HepG2 (cell line): ENCODE results near the gene DCTN4. TPM values are rescaled to one million over a fixed set of nuclear protein-coding genes. Genes with fewer than 3 reads are reported as not detected.

Source experiments
- AKAP8 ChIP-seq: sonication (generic); formaldehyde crosslinking; IDR thresholded peaks from 2 replicates; pipeline ENCODE4 v1.5.1; 2020; ENCODE audit warnings: mild to moderate bottlenecking, missing genetic modification reagents
- ATF1 ChIP-seq: IDR thresholded peaks from 2 replicates; pipeline ENCODE4 v1.6.1; 2016; ENCODE audit warnings: mild to moderate bottlenecking, control low read depth
- ATRX ChIP-seq: sonication (generic); formaldehyde crosslinking; IDR thresholded peaks from 2 replicates; pipeline ENCODE4 v1.4.0; 2020; ENCODE audit warnings: missing genetic modification reagents, borderline replicate concordance
- CC2D1A ChIP-seq: sonication (generic); formaldehyde crosslinking; IDR thresholded peaks from 2 replicates; pipeline ENCODE4 v1.8.1; 2023; ENCODE audit warnings: mild to moderate bottlenecking, missing genetic modification reagents
- CHD4 ChIP-seq: fragments of 200-600 bp; sonication (generic); IDR thresholded peaks from 2 replicates; pipeline ENCODE4 v1.7.0; 2017; ENCODE audit warnings: mild to moderate bottlenecking, low read length, borderline replicate concordance
- DPF2 ChIP-seq: sonication (generic); formaldehyde crosslinking; IDR thresholded peaks from 2 replicates; pipeline ENCODE4 v1.4.0; 2020; ENCODE audit warnings: mild to moderate bottlenecking, low read depth, missing genetic modification reagents, borderline replicate concordance
- GABPB1 ChIP-seq: IDR thresholded peaks from 2 replicates; pipeline ENCODE4 v1.6.1; 2016; ENCODE audit warnings: mild to moderate bottlenecking, missing genetic modification reagents, moderate library complexity, missing compliant biosample characterization
- GATAD1 ChIP-seq: IDR thresholded peaks from 2 replicates; pipeline ENCODE4 v1.6.1; 2016; ENCODE audit warnings: missing genetic modification reagents, missing compliant biosample characterization
- HDAC2 ChIP-seq: sonication (generic); formaldehyde crosslinking; IDR thresholded peaks from 2 replicates; pipeline ENCODE4 v1.4.0; 2020; ENCODE audit warnings: missing genetic modification reagents
- HNRNPUL1 ChIP-seq: fragments of 200-400 bp; formaldehyde crosslinking; IDR thresholded peaks from 2 replicates; pipeline ENCODE4 v1.6.1; 2017; ENCODE audit warnings: low read depth, mild to moderate bottlenecking, low read length, moderate library complexity
- HOMEZ ChIP-seq: IDR thresholded peaks from 2 replicates; pipeline ENCODE4 v1.6.1; 2016; ENCODE audit warnings: low read depth
- HOXD1 ChIP-seq: sonication (generic); formaldehyde crosslinking; IDR thresholded peaks from 2 replicates; pipeline ENCODE4 v1.5.0; 2020; ENCODE audit warnings: missing genetic modification reagents
- KLF9 ChIP-seq: IDR thresholded peaks from 2 replicates; pipeline ENCODE4 v1.6.1; 2016; ENCODE audit warnings: low read depth
- NFYC ChIP-seq: IDR thresholded peaks from 2 replicates; pipeline ENCODE4 v1.6.1; 2016; ENCODE audit warnings: missing genetic modification reagents, missing compliant biosample characterization
- NR0B2 ChIP-seq: sonication (generic); formaldehyde crosslinking; IDR thresholded peaks from 2 replicates; pipeline ENCODE4 v1.4.0; 2020; ENCODE audit warnings: mild to moderate bottlenecking, missing genetic modification reagents
- RBFOX2 ChIP-seq: fragments of 200-400 bp; formaldehyde crosslinking; IDR thresholded peaks from 2 replicates; pipeline ENCODE4 v1.6.1; 2017; ENCODE audit warnings: low read depth, mild to moderate bottlenecking, low read length
- SIN3A ChIP-seq: IDR thresholded peaks from 2 replicates; pipeline ENCODE4 v1.6.1; 2011; ENCODE audit warnings: low read depth, mild to moderate bottlenecking, control low read depth, low read length, borderline replicate concordance
- SNAI1 ChIP-seq: sonication (generic); formaldehyde crosslinking; IDR thresholded peaks from 2 replicates; pipeline ENCODE4 v1.5.0; 2020; ENCODE audit warnings: mild to moderate bottlenecking, missing genetic modification reagents, borderline replicate concordance
- TFDP1 ChIP-seq: IDR thresholded peaks from 2 replicates; pipeline ENCODE4 v1.6.1; 2016; ENCODE audit warnings: missing compliant biosample characterization, missing genetic modification reagents, borderline replicate concordance
- ZFP41 ChIP-seq: sonication (generic); formaldehyde crosslinking; IDR thresholded peaks from 2 replicates; pipeline ENCODE4 v1.4.0; 2020; ENCODE audit warnings: mild to moderate bottlenecking, missing genetic modification reagents, borderline replicate concordance
- ZNF101 ChIP-seq: sonication (generic); formaldehyde crosslinking; IDR thresholded peaks from 2 replicates; pipeline ENCODE4 v1.4.0; 2020; ENCODE audit warnings: mild to moderate bottlenecking, low read depth, missing genetic modification reagents, borderline replicate concordance
- ZNF160 ChIP-seq: sonication (generic); formaldehyde crosslinking; IDR thresholded peaks from 2 replicates; pipeline ENCODE4 v1.8.0; 2022; ENCODE audit warnings: mild to moderate bottlenecking, inconsistent platforms, missing genetic modification reagents
- ZNF18 ChIP-seq: sonication (generic); formaldehyde crosslinking; IDR thresholded peaks from 2 replicates; pipeline ENCODE4 v1.8.0; 2022; ENCODE audit warnings: mild to moderate bottlenecking, missing genetic modification reagents; ENCODE audit not compliant: insufficient replicate concordance
- ZNF232 ChIP-seq: sonication (generic); formaldehyde crosslinking; IDR thresholded peaks from 2 replicates; pipeline ENCODE4 v1.4.0; 2020; ENCODE audit warnings: missing genetic modification reagents, borderline replicate concordance
- ZNF296 ChIP-seq: sonication (generic); formaldehyde crosslinking; conservative IDR thresholded peaks from 2 replicates; pipeline ENCODE4 v1.5.0; 2020; ENCODE audit warnings: mild to moderate bottlenecking, missing genetic modification reagents
- ZNF329 ChIP-seq: sonication (generic); formaldehyde crosslinking; IDR thresholded peaks from 2 replicates; pipeline ENCODE4 v1.9.0; 2021; ENCODE audit warnings: low read depth, mild to moderate bottlenecking, missing genetic modification reagents
- ZNF432 ChIP-seq: sonication (generic); formaldehyde crosslinking; IDR thresholded peaks from 2 replicates; pipeline ENCODE4 v1.5.0; 2020; ENCODE audit warnings: missing genetic modification reagents, mild to moderate bottlenecking, borderline replicate concordance
- ZNF567 ChIP-seq: sonication (generic); formaldehyde crosslinking; IDR thresholded peaks from 2 replicates; pipeline ENCODE4 v1.8.1; 2023; ENCODE audit warnings: mild to moderate bottlenecking, missing genetic modification reagents, borderline replicate concordance
- ZSCAN20 ChIP-seq: sonication (generic); formaldehyde crosslinking; IDR thresholded peaks from 2 replicates; pipeline ENCODE4 v1.4.0; 2020; ENCODE audit warnings: missing genetic modification reagents, mild to moderate bottlenecking, borderline replicate concordance
- polyA plus RNA-seq, 8 experiments: library from polyadenylated mRNA; depleted of rRNA in 3 of 8; stranded (reverse) in 7 of 8; unstranded in 1 of 8; fragments of >200 nt; fragmentation: Illumina TruSeq in 4 of 8; extraction: Trizol in 4 of 8; gene quantifications; 2 replicates each; pipeline versions ENCODE4 v1.2.1 to v1.2.3, GENCODE V29; 2011 to 2016; ENCODE audit warnings: low read depth in 4 of 8, missing spikeins in 1 of 8, mixed read lengths in 1 of 8; ENCODE audit not compliant: insufficient read depth in 1 of 8
- total RNA-seq, 5 experiments: library from RNA; depleted of rRNA; stranded (reverse); fragments of >200 nt; fragmentation: Illumina TruSeq; extraction: Trizol; gene quantifications; 2 replicates each; pipeline ENCODE4 v1.2.3, GENCODE V29; 2016; ENCODE audit warnings: low read depth in 1 of 5

Gene DCTN4
- total and polyA plus RNA-seq, 2 of the 13 experiments (the other 11 are each of a cell fraction or from before 2014, with no cell fraction given), result 24.1 to 26.9 TPM

GRCh38 chr5:150778088-150778516 lies 19.3 kb upstream of the DCTN4 start (continued):
- TF ChIP-seq HOMEZ (no peak), ZNF296 (CRISPR knock-in tag) (no peak), CC2D1A (CRISPR knock-in tag) (no peak), ZNF18 (CRISPR knock-in tag) (peak; percentile 17), AKAP8 (CRISPR knock-in tag) (no peak), ZNF567 (CRISPR knock-in tag) (no peak), ZNF160 (CRISPR knock-in tag) (peak; percentile 43), DPF2 (CRISPR knock-in tag) (no peak), GABPB1 (CRISPR knock-in tag) (no peak), ZSCAN20 (no peak), ZNF432 (0 out of 2 replicates have a peak, but pooled peaks have one; percentile 5), HNRNPUL1 (no peak), HDAC2 (no peak), ZNF101 (CRISPR knock-in tag) (no peak), ATRX (CRISPR knock-in tag) (no peak), SIN3A (no peak), CHD4 (no peak), GATAD1 (CRISPR knock-in tag) (no peak), KLF9 (CRISPR knock-in tag) (0 out of 2 replicates have a peak, but pooled peaks have one; percentile 24), RBFOX2 (no peak), NFYC (CRISPR knock-in tag) (no peak), HOXD1 (CRISPR knock-in tag) (no peak), ZNF329 (CRISPR knock-in tag) (no peak), NR0B2 (CRISPR knock-in tag) (no peak), ZFP41 (CRISPR knock-in tag) (no peak), ATF1 (CRISPR knock-in tag) (no peak), ZNF232 (0 out of 2 replicates have a peak, but pooled peaks have one; percentile 25), TFDP1 (CRISPR knock-in tag) (no peak), SNAI1 (peak; percentile 82; the same call in 1 of the 2 replicates)
